Cortex of kidney (tissue), 1 donor: ENCODE results near the gene DGKI.

ENCODE experiments used
- DNase-seq: peaks from one replicate; lab custom pipeline; 2025; lab: John Stamatoyannopoulos, UW

DGKI gene

GRCh38 chr7:137685433-137686164 lies 161.2 kb downstream of the DGKI start:
- DNase-seq: no peak

GRCh38 chr7:137684776-137685175 lies 162.0 kb downstream of the DGKI start:
- no peak for DNase-seq

GRCh38 chr7:137684316-137684715 lies 162.5 kb downstream of the DGKI start:
- DNase-seq: no peak

- no peak for DNase-seq
Measured at GRCh38 chr7:137682596-137682995, 164.2 kb downstream of the DGKI start.

- no peak for DNase-seq
Measured at GRCh38 chr7:137681657-137682562, 164.9 kb downstream of the DGKI start.

GRCh38 chr7:137674551-137675409 lies 172.0 kb downstream of the DGKI start:
- DNase-seq: no peak

GRCh38 chr7:137674048-137674447 lies 172.7 kb downstream of the DGKI start:
- no peak for DNase-seq

- DNase-seq: no peak
Measured at GRCh38 chr7:137671920-137672319, 174.9 kb downstream of the DGKI start.

GRCh38 chr7:137670222-137671064 lies 176.3 kb downstream of the DGKI start:
- DNase-seq: no peak

- no peak for DNase-seq
Measured at GRCh38 chr7:137669706-137670105, 177.1 kb downstream of the DGKI start.

GRCh38 chr7:137668404-137668803 lies 178.4 kb downstream of the DGKI start:
- no peak for DNase-seq

GRCh38 chr7:137667633-137668387 lies 179.0 kb downstream of the DGKI start:
- no peak for DNase-seq

- DNase-seq: no peak
Measured at GRCh38 chr7:137664846-137665245, 181.9 kb downstream of the DGKI start.

- no peak for DNase-seq
Measured at GRCh38 chr7:137661634-137662033, 185.1 kb downstream of the DGKI start.

- DNase-seq: no peak
Measured at GRCh38 chr7:137658190-137658900, 188.4 kb downstream of the DGKI start.

- no peak for DNase-seq
Measured at GRCh38 chr7:137657476-137658189, 189.1 kb downstream of the DGKI start.

- DNase-seq: no peak
Measured at GRCh38 chr7:137656850-137657232, 189.9 kb downstream of the DGKI start.

GRCh38 chr7:137656227-137656849 lies 190.4 kb downstream of the DGKI start:
- DNase-seq: no peak

GRCh38 chr7:137655804-137656203 lies 191.0 kb downstream of the DGKI start:
- DNase-seq: no peak
